Keratinocyte (primary cell): ENCODE data around the gene HOXA1.

Experiments used
- CTCF ChIP-seq, 3 experiments: IDR thresholded peaks in 1 of 3; conservative IDR thresholded peaks in 1 of 3; optimal IDR thresholded peaks in 1 of 3; 2 replicates in 2 of 3; 3 replicates in 1 of 3; pipeline versions ENCODE3 to v1.5.1; 2011; ENCODE audit warnings: low read length in 3 of 3, mild to moderate bottlenecking in 3 of 3, moderate library complexity in 2 of 3, control low read depth in 1 of 3, inconsistent platforms in 1 of 3; ENCODE audit not compliant: insufficient read depth in 2 of 3; ENCODE audit errors: extremely low read depth in 1 of 3
- EZH2 ChIP-seq: IDR thresholded peaks from one replicate; pipeline ENCODE4 v1.6.1; 2012; ENCODE audit warnings: inconsistent platforms, mild to moderate bottlenecking, low read length, moderate library complexity

GRCh38 chr7:27103489-27104226 is 7.9 kb upstream of the HOXA1 start:
- TF ChIP-seq CTCF (optimal IDR thresholded peaks at IDR 0.05 in 1 of 3, IDR thresholded peaks at IDR 0.05 in 1 of 3, conservative IDR thresholded peaks at IDR 0.05 in 1 of 3; ENCODE audit: extremely low read depth in 1 of 3, insufficient read depth in 2 of 3, low read length in 3 of 3), result no peak
- no peak for TF ChIP-seq EZH2
